SK-N-MC (cell line): ENCODE measurements around the gene SSTR1.
"Not testable (repeated sequence)": the region's sequence is repeated elsewhere in the genome, so short reads cannot be mapped to it uniquely, and the experiment has no call there.

Source experiments
- DNase-seq: peaks from one replicate; pipeline ENCODE4 v3.0.0-alpha.2; 2011; ENCODE audit warnings: low read depth, low spot score
- H3K27ac ChIP-seq: fragments of 200-600 bp; sonication (generic); 2 replicates; pipeline ENCODE4 v1.5.1; 2016; ENCODE audit warnings: mixed run types
- H3K36me3 ChIP-seq: fragments of 200-600 bp; sonication (generic); 2 replicates; pipeline ENCODE4 v1.6.1; 2017; ENCODE audit warnings: antibody characterized with exemption, low read length, mixed read lengths; ENCODE audit not compliant: insufficient read depth
- H3K4me3 ChIP-seq: fragments of 200-600 bp; sonication (generic); 2 replicates; pipeline ENCODE4 v1.5.1; 2016
- H3K9ac ChIP-seq: fragments of 200-600 bp; sonication (generic); 2 replicates; pipeline ENCODE4 v1.8.0; 2017; ENCODE audit warnings: mixed run types, mixed read lengths; ENCODE audit not compliant: insufficient read length
- H3K9me3 ChIP-seq: fragments of 200-600 bp; sonication (generic); 2 replicates; pipeline ENCODE4 v1.6.1; 2017; ENCODE audit warnings: low read depth, mild to moderate bottlenecking, antibody characterized with exemption, low read length, moderate library complexity, mixed read lengths
- EZH2 ChIP-seq: fragments of 200-600 bp; sonication (generic); IDR thresholded peaks from one replicate; pipeline ENCODE4 v1.6.1; 2017; ENCODE audit warnings: antibody characterized with exemption
- FOXP2 ChIP-seq: optimal IDR thresholded peaks from 2 replicates; pipeline ENCODE3; 2011; ENCODE audit warnings: mild to moderate bottlenecking, moderate library complexity; ENCODE audit not compliant: insufficient read depth; ENCODE audit errors: extremely low read length, control extremely low read depth
- POLR2AphosphoS5 ChIP-seq: IDR thresholded peaks from 2 replicates; pipeline ENCODE4 v1.6.1; 2012; ENCODE audit warnings: mild to moderate bottlenecking, low read depth, low read length, borderline replicate concordance

Gene SSTR1

DNA sequence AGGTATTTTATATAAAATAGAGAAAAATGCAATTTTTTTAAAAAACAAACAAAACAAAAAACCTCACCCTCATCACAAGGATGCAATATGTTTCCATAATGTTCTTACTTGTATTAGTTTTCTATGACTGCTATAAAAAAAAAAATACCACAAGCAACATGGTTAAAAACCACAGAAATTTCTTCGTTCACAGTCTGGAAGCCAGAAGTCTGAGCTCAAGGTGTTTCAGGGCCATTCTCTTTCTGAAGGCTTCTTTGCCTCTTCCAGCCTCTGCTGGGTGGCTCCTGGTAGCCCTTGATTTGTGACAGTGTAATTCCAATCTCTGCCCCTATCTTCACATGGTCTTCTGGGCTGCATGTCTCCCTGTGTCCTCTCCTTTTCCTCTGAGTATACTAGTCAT, 21.5 kb upstream of the SSTR1 start:
- H3K4me3 ChIP-seq: no peak overlapping the region
- H3K36me3 ChIP-seq: no peaks in the 10 kb centered on the region
- no peak for DNase-seq
- H3K9ac ChIP-seq: no peak overlapping the region
- H3K27ac ChIP-seq: no peak overlapping the region
- H3K9me3 ChIP-seq: no peaks in the 10 kb centered on the region
- TF ChIP-seq FOXP2 (no peak), EZH2 (no peak), POLR2AphosphoS5 (no peak)

GRCh38 chr14:38187528-38187927, 20.2 kb upstream of the SSTR1 start:
- no peaks in the 10 kb centered on the region for H3K9me3 ChIP-seq
- no peak overlapping the region for H3K27ac ChIP-seq
- TF ChIP-seq POLR2AphosphoS5: no peak
- no peak for TF ChIP-seq FOXP2
- TF ChIP-seq EZH2: no peak
- DNase-seq: no peak
- H3K4me3 ChIP-seq: no peak overlapping the region
- H3K36me3 ChIP-seq: no peaks in the 10 kb centered on the region
- no peak overlapping the region for H3K9ac ChIP-seq

DNA sequence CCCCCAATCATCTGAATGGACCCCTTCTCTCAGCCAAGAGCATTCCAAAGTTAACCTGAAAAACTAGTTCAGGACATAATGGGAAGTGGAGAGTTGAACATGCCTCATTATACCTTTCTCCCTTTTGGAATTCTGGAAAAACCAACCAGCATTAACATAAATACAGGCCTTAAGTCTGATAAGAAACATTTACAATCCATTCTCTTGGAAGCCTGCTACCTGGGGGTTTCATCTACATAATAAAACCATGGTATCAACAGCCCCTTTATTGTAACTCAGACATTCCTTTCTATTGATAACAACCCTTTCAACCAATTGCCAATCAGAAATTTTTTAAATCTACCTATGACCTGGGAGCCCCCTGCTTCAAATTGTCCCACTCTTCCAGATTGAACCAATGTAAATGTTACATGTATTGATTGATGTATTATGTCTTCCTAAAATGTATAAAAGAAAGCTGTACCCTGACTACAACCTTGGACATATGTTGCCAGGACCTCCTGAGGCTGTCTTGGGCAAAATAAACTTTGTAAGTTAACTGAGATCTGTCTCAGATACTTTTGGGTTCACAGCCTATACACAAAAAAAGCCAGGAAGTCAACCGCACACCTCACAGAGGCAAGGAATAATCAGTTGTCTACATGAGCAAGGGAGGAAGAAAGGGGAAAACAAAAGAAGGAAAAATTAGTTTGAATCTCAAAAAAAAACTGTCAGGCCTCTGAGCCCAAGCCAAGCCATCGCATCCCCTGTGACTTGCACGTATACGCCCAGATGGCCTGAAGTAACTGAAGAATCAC, 17.6 kb upstream of the SSTR1 start:
- Histone ChIP-seq H3K9ac (no peak overlapping the region), H3K9me3 (no peaks in the 10 kb centered on the region), H3K4me3 (no peak overlapping the region), H3K27ac (no peak overlapping the region), H3K36me3 (no peaks in the 10 kb centered on the region)
- DNase-seq: no peak
- TF ChIP-seq EZH2 (no peak), POLR2AphosphoS5 (no peak), FOXP2 (no peak)

DNA sequence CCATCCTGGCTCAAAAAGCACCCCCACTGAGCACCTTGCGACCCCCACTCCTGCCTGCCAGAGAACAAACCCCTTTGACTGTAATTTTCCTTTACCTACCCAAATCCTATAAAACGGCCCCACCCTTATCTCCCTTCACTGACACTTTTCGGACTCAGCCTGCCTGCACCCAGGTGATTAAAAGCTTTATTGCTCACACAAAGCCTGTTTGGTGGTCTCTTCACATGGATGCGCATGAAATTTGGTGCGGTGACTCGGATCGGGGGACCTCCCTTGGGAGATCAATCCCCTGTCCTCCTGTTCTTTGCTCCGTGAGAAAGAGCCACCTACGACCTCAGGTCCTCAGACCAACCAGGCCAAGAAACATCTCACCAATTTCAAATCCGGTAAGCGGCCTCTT, 16.9 kb upstream of the SSTR1 start:
- not testable (repeated sequence) for H3K9ac ChIP-seq, H3K9me3 ChIP-seq, DNase-seq, H3K27ac ChIP-seq, H3K36me3 ChIP-seq, H3K4me3 ChIP-seq

GRCh38 chr14:38191491-38191890, 16.2 kb upstream of the SSTR1 start:
- H3K9ac ChIP-seq: not testable (repeated sequence)

DNA sequence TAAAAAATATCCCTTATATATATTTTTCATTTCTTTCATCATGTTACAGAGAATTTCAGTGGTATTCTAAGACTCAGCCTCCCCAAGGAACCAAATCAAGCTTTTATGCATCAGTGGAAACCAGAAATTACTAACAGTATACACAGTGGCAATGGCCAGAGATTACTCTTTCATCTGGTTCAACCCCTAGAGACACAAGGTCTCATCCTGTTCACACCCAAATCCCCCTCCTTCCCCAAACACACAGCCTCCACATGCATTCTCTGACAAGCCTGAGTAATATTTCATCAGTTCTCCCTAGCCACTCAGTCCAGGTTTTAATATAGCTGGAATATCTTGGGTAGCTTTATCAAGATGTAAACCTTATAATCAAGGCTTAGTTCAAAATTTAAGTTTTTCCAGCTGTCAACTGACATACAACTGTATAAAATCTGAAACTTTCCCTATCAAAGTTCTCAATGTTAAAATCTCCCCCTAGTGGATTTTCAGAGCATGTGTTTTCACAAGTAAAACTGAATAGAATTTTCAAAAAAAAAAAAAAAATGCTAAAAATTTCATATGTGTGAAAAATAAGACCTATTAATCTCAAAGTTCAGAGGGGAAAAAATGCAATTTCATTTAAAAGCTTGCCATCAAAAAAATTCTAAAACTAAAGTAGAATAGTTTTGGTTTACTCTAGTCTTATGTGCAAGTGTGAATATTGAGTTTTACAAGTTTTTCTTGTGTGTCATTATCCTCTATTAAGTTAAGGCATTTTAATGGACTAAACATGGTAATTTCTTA, 10.5 kb upstream of the SSTR1 start:
- H3K9ac ChIP-seq: no peak overlapping the region
- TF ChIP-seq EZH2 (no peak), FOXP2 (no peak), POLR2AphosphoS5 (no peak)
- H3K4me3 ChIP-seq: no peak overlapping the region
- H3K9me3 ChIP-seq: no peaks in the 10 kb centered on the region
- H3K36me3 ChIP-seq: no peaks in the 10 kb centered on the region
- DNase-seq: no peak
- no peak overlapping the region for H3K27ac ChIP-seq

More at GRCh38 chr14:38191491-38191890, 16.2 kb upstream of the SSTR1 start:
- H3K27ac ChIP-seq, H3K4me3 ChIP-seq, DNase-seq, H3K9me3 ChIP-seq, H3K36me3 ChIP-seq: not testable (repeated sequence)

- TF ChIP-seq POLR2AphosphoS5 (no peak), FOXP2 (no peak), EZH2 (no peak)
- Histone ChIP-seq H3K36me3 (no peaks in the 10 kb centered on the region), H3K9me3 (no peaks in the 10 kb centered on the region), H3K4me3 (no peak overlapping the region), H3K9ac (no peak overlapping the region), H3K27ac (no peak overlapping the region)
- no peak for DNase-seq
Measured at GRCh38 chr14:38197784-38198335, 9.8 kb upstream of the SSTR1 start.

GRCh38 chr14:38198425-38198824, 9.3 kb upstream of the SSTR1 start:
- DNase-seq: no peak

GRCh38 chr14:38199076-38199475, 8.6 kb upstream of the SSTR1 start:
- no peaks in the 10 kb centered on the region for H3K36me3 ChIP-seq
- TF ChIP-seq FOXP2 (no peak), EZH2 (no peak), POLR2AphosphoS5 (no peak)
- no peaks in the 10 kb centered on the region for H3K9me3 ChIP-seq
- no peak overlapping the region for H3K4me3 ChIP-seq
- DNase-seq: no peak
- H3K27ac ChIP-seq: no peak overlapping the region
- no peak overlapping the region for H3K9ac ChIP-seq

More at GRCh38 chr14:38198425-38198824, 9.3 kb upstream of the SSTR1 start:
- Histone ChIP-seq H3K9me3 (no peaks in the 10 kb centered on the region), H3K36me3 (no peaks in the 10 kb centered on the region), H3K27ac (no peak overlapping the region), H3K4me3 (no peak overlapping the region), H3K9ac (no peak overlapping the region)
- TF ChIP-seq FOXP2: no peak
- no peak for TF ChIP-seq EZH2
